ENCODE measurements around the gene CD274. TPM values are rescaled to one million over a fixed set of nuclear protein-coding genes. Genes with fewer than 3 reads are reported as not detected.

Gene CD274
- total RNA-seq, 1 experiment from 2014 or later, result not detected

DNA sequence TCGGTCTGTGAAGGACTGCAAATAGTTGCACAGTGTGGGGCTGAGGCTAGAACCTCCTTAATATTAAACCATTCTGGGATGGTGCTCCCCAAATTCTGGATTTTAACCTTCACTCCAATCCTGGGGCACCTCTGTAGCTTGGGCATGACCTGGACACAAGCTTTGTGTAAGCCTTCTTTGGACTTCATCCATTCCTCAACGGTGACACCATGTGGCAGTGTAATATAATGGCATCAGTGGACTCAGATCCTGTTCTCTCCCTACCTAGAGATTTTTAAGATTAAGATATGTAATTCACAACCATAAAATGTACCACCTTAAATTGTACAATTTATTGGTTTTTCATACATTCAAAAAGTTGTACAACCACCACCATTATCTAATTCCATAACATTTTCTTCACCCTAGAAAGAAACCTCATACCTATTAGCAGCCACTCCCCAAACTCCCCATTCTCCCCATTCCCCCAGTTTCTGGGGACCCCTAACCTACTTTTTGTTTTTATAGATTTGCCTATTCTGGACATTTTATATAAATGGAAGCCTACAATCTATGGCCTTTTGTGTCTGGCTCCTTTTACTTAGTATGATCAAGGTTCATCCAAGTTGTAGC is 7.8 kb upstream of the CD274 start:
- no peak overlapping the region for H3K27ac ChIP-seq (ENCODE audit: insufficient read length, low read depth, low read length)
- no peak overlapping the region for H2BK12ac ChIP-seq (ENCODE audit: insufficient read length, low read depth, low read length)
- peaks cover 7% of the 10 kb centered on the region for H3K23me2 ChIP-seq (ENCODE audit: insufficient read length, low read depth, low read length, poor library complexity, severe bottlenecking)
- Mint-ChIP-seq H3K36me3 (ENCODE audit: insufficient read depth in 1 of 3, low read depth in 3 of 3) (no peaks in the 10 kb centered on the region; a peak in 1 of 7 replicates), H3K27ac (no peak overlapping the region), H3K4me1 (peaks cover 11 to 12% of the 10 kb centered on the region in 2 experiments; a peak in 3 of 4 replicates), H3K27me3 (ENCODE audit: low read depth) (peaks cover 15% of the 10 kb centered on the region), H3K9me3 (peaks cover 0 to 2% of the 10 kb centered on the region in 2 experiments; a peak in 1 of 5 replicates), H3K4me3 (no peak overlapping the region)
- H2BK120ac ChIP-seq (ENCODE audit: low read depth, low read length, poor library complexity, severe bottlenecking), result no peak overlapping the region
- no peaks in the 10 kb centered on the region for H3K4me1 ChIP-seq (ENCODE audit: insufficient read depth, low read length)
- H3K4me2 ChIP-seq (ENCODE audit: insufficient read depth, insufficient read length, low read length), result no peak overlapping the region
- TF ChIP-seq CTCF (conservative IDR thresholded peaks at IDR 0.05), result peak; percentile 69
- no peak overlapping the region for H3K18ac ChIP-seq (ENCODE audit: insufficient read length, low read depth, low read length)
- H3T11ph ChIP-seq (ENCODE audit: low read length), result no peak overlapping the region
- H3K9ac ChIP-seq (ENCODE audit: extremely low read depth, insufficient read length, low read length), result no peak overlapping the region
- H4K20me1 ChIP-seq (ENCODE audit: control insufficient read depth, insufficient read depth, insufficient read length), result no peaks in the 10 kb centered on the region
- no peak overlapping the region for H2AFZ ChIP-seq (ENCODE audit: low read length)
- H2BK20ac ChIP-seq (ENCODE audit: low read depth, low read length, poor library complexity, severe bottlenecking), result no peak overlapping the region
- no peaks in the 10 kb centered on the region for H3K79me2 ChIP-seq (ENCODE audit: insufficient read depth, low read length)
- H3K23ac ChIP-seq (ENCODE audit: insufficient read length, low read depth, low read length), result no peak overlapping the region
- no peak overlapping the region for H3K56ac ChIP-seq (ENCODE audit: insufficient read length, low read depth, low read length)
- H3K14ac ChIP-seq (ENCODE audit: insufficient read depth, low read length), result no peak overlapping the region
- H3K27me3 ChIP-seq (ENCODE audit: insufficient read depth, low read length), result no peaks in the 10 kb centered on the region
- no peak for DNase-seq
- H3K4ac ChIP-seq (ENCODE audit: low read depth, low read length), result no peak overlapping the region
- no peaks in the 10 kb centered on the region for H3K9me3 ChIP-seq (ENCODE audit: control insufficient read depth, low read depth, low read length)
- H4K8ac ChIP-seq (replicated peaks; ENCODE audit: insufficient read length, low read depth, low read length), result no peak overlapping the region
- no peak overlapping the region for H2BK15ac ChIP-seq (ENCODE audit: low read depth, low read length)
- H3K79me1 ChIP-seq (ENCODE audit: insufficient read depth, low read depth, low read length, poor library complexity, severe bottlenecking), result no peaks in the 10 kb centered on the region
- H4K5ac ChIP-seq (ENCODE audit: insufficient read length, low read depth, low read length), result no peak overlapping the region
- no peak overlapping the region for H2BK5ac ChIP-seq (ENCODE audit: insufficient read length, low read length)
- no peak overlapping the region for H4K91ac ChIP-seq (ENCODE audit: insufficient read length, low read depth, low read length)
- no peak overlapping the region for H2AK5ac ChIP-seq (ENCODE audit: insufficient read length, low read length)
- WGBS (ENCODE audit: extremely low coverage, insufficient read length, low lambda C conversion rate), result no CpG with 5 or more reads among the region's 2 CpGs

All from H9 (cell line).